HG02571 (cell line): ENCODE measurements around the gene RSPRY1.

Experiments
- ATAC-seq: cut with Tn5 transposase; IDR thresholded peaks from one replicate; pipeline ENCODE4 v1.9.1; 2021; ENCODE audit warnings: mild to moderate bottlenecking, moderate library complexity; ENCODE audit not compliant: unreplicated experiment

Gene RSPRY1

GRCh38 chr16:57152096-57153093 lies 33.7 kb upstream of the RSPRY1 start:
- no peak for ATAC-seq

- ATAC-seq = no peak
Observed at GRCh38 chr16:57153841-57154240, 32.3 kb upstream of the RSPRY1 start.

GRCh38 chr16:57155702-57156350 lies 30.3 kb upstream of the RSPRY1 start:
- no peak for ATAC-seq

GRCh38 chr16:57156351-57156703 lies 29.8 kb upstream of the RSPRY1 start:
- ATAC-seq = no peak

- no peak for ATAC-seq
Observed at GRCh38 chr16:57157533-57157932, 28.6 kb upstream of the RSPRY1 start.

- no peak for ATAC-seq
Observed at GRCh38 chr16:57159447-57159846, 26.7 kb upstream of the RSPRY1 start.

- no peak for ATAC-seq
Observed at GRCh38 chr16:57163842-57164241, 22.3 kb upstream of the RSPRY1 start.

GRCh38 chr16:57165483-57165882 lies 20.6 kb upstream of the RSPRY1 start:
- ATAC-seq = no peak

- ATAC-seq = no peak
Observed at GRCh38 chr16:57165938-57166337, 20.2 kb upstream of the RSPRY1 start.

GRCh38 chr16:57166451-57166850 lies 19.7 kb upstream of the RSPRY1 start:
- no peak for ATAC-seq

- ATAC-seq = no peak
Observed at GRCh38 chr16:57166951-57167350, 19.2 kb upstream of the RSPRY1 start.

- no peak for ATAC-seq
Observed at GRCh38 chr16:57167538-57167937, 18.6 kb upstream of the RSPRY1 start.

GRCh38 chr16:57167953-57168352 lies 18.2 kb upstream of the RSPRY1 start:
- ATAC-seq = no peak

GRCh38 chr16:57169327-57169726 lies 16.8 kb upstream of the RSPRY1 start:
- ATAC-seq = no peak

GRCh38 chr16:57172721-57173290 lies 13.3 kb upstream of the RSPRY1 start:
- ATAC-seq = no peak

- ATAC-seq = no peak
Observed at GRCh38 chr16:57175896-57176295, 10.2 kb upstream of the RSPRY1 start.

- ATAC-seq = no peak
Observed at GRCh38 chr16:57178196-57178595, 7.9 kb upstream of the RSPRY1 start.

GRCh38 chr16:57178793-57179212 lies 7.3 kb upstream of the RSPRY1 start:
- ATAC-seq = no peak

- ATAC-seq = no peak
Observed at GRCh38 chr16:57179215-57179828, 6.8 kb upstream of the RSPRY1 start.

GRCh38 chr16:57184113-57184512 lies 2.0 kb upstream of the RSPRY1 start:
- ATAC-seq = no peak

- ATAC-seq = no peak
Observed at GRCh38 chr16:57184887-57185445, 1.2 kb upstream of the RSPRY1 start.
